A673 (cell line): ENCODE results near the gene SHANK1. TPM values are rescaled to one million over a fixed set of nuclear protein-coding genes. Genes with fewer than 3 reads are reported as not detected.
"Not testable (repeated sequence)": the region's sequence is repeated elsewhere in the genome, so short reads cannot be mapped to it uniquely, and the experiment has no call there.

Experiments used
- BruUV-seq: library from RNA; stranded (reverse); fragments of 400-500 nt; replicated peaks from 2 replicates; lab custom pipeline; 2021; lab: Mats Ljungman, UMichigan
- CTCF ChIA-PET: fragments of 300-600 bp; sonication (Branson Sonifier 250); formaldehyde crosslinking; loops from one replicate; lab custom pipeline; 2022; ENCODE audit warnings: antibody characterized with exemption; lab: Charles Lee
- POLR2A ChIA-PET: fragments of 300-600 bp; sonication (Branson Sonifier 250); formaldehyde crosslinking; loops from one replicate; lab custom pipeline; 2022; ENCODE audit warnings: antibody characterized with exemption; ENCODE audit not compliant: low non-redundant PET; lab: Charles Lee
- DNase-seq: peaks from one replicate; pipeline ENCODE4 v3.0.0-alpha.2; 2015; ENCODE audit warnings: low spot score
- H3K27ac ChIP-seq: fragments of 200-600 bp; sonication (generic); 2 replicates; pipeline ENCODE4 v1.5.1; 2016; ENCODE audit warnings: mixed run types, low read depth, mild to moderate bottlenecking, mixed read lengths, antibody characterized with exemption, low read length; ENCODE audit not compliant: poor library complexity, severe bottlenecking
- H3K27me3 ChIP-seq: fragments of 200-600 bp; sonication (generic); replicated peaks from 2 replicates; pipeline ENCODE4 v1.6.1; 2017; ENCODE audit warnings: mixed run types, low read depth, mild to moderate bottlenecking, mixed read lengths, antibody characterized with exemption, low read length; ENCODE audit not compliant: insufficient read depth, poor library complexity
- H3K36me3 ChIP-seq: fragments of 200-600 bp; sonication (generic); 2 replicates; pipeline ENCODE4 v1.6.1; 2016; ENCODE audit warnings: mixed run types, mild to moderate bottlenecking, mixed read lengths, antibody characterized with exemption, low read length; ENCODE audit not compliant: insufficient read depth, poor library complexity, severe bottlenecking
- H3K4me1 ChIP-seq: fragments of 200-600 bp; sonication (generic); 2 replicates; pipeline ENCODE4 v1.6.1; 2017; ENCODE audit warnings: mixed run types, mild to moderate bottlenecking, mixed read lengths, antibody characterized with exemption, low read length; ENCODE audit not compliant: insufficient read depth, poor library complexity, severe bottlenecking
- H3K4me3 ChIP-seq: fragments of 200-600 bp; sonication (generic); 2 replicates; pipeline ENCODE4 v1.5.1; 2016; ENCODE audit warnings: low read depth, mixed run types, mild to moderate bottlenecking, mixed read lengths, low read length; ENCODE audit not compliant: poor library complexity, severe bottlenecking
- H3K9me3 ChIP-seq: fragments of 200-600 bp; sonication (generic); 2 replicates; pipeline ENCODE4 v1.6.1; 2016; ENCODE audit warnings: mixed run types, low read depth, mild to moderate bottlenecking, mixed read lengths, antibody characterized with exemption, low read length; ENCODE audit not compliant: poor library complexity, severe bottlenecking
- intact Hi-C: fragments of 100-400 bp; cut with micrococcal nuclease; formaldehyde crosslinking; loops from one replicate; pipeline ENCODE4 v1.10.0; 2022; ENCODE audit not compliant: unreplicated experiment
- total RNA-seq: library from RNA; stranded (reverse); gene quantifications from 2 replicates; pipeline ENCODE4 v1.2.3, GENCODE V29; 2021

SHANK1 gene
- total RNA-seq, 1 experiment from 2014 or later, result 69.7 TPM

DNA sequence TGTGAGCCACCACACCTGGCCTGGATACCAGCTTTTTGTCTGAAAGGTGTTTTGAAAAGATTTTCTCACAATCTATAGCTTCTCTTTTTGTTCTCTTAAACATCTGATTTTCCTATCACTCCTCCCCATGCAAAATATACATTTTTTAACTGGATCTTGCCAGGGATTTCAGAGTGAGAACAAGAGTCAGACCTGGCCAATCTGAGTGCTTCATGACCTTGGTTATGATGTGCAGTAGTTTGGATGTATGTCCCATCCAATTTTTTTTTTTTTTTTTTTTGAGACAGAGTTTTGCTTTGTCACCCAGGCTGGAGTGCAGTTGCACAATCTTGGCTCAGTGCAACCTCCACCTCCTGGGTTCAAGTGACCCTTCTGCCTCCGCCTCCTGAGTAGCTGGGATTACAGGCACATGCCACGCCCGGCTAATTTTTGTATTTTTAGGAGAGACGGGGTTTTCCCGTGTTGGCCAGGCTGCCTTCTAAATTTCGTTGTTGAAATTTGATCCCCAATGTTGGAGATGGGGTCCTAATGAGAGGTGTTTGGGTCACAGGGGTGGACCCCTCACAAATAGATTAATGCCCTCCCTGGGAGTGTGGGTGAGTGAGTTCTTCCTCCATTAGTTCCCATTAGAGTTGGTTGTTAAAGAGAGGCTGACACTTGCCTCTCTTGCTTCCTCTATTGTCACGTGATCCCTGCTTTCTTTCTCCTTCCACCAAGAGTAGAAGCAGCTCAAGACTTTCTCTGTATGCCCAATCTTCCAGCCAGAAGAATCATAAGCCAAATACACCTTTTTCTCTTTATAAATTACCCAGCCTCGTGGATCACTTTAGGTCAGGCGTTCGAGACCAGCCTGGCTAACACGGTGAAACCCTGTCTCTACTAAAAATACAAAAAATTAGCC lies 106.8 kb downstream of the SHANK1 start:
- H3K36me3 ChIP-seq, H3K4me3 ChIP-seq, H3K4me1 ChIP-seq, H3K9me3 ChIP-seq, POLR2A ChIA-PET, H3K27ac ChIP-seq, DNase-seq, BruUV-seq, H3K27me3 ChIP-seq, CTCF ChIA-PET, intact Hi-C loops: not testable (repeated sequence)

Other genes starting within 250 kb of the SHANK1 start
- 99.2 and 108 TPM in 2 replicates for gene EMC10, start 243.3 kb downstream of the SHANK1 start, total RNA-seq
- 0.59 and 0.84 TPM in 2 replicates for gene GARIN5A, start 243.0 kb downstream of the SHANK1 start, total RNA-seq
- gene JOSD2, start 208.6 kb downstream of the SHANK1 start, total RNA-seq, result 26.8 and 31.9 TPM in 2 replicates
- 0.45 TPM in 1 of 2 replicates, not detected in the other for gene ASPDH, start 205.9 kb downstream of the SHANK1 start, total RNA-seq
- gene LRRC4B, start 151.4 kb downstream of the SHANK1 start, total RNA-seq, result 23.1 and 24.9 TPM in 2 replicates
- gene SYT3, start 79.9 kb downstream of the SHANK1 start, total RNA-seq, result 1.8 and 2.0 TPM in 2 replicates
- 6.2 and 10.5 TPM in 2 replicates for gene C19orf81, start 70.4 kb downstream of the SHANK1 start, total RNA-seq
- 59.1 TPM in 2 replicates for gene CLEC11A, start 3.6 kb upstream of the SHANK1 start, total RNA-seq
- not detected in 2 replicates for gene GPR32, start 50.7 kb upstream of the SHANK1 start, total RNA-seq
- not detected in 2 replicates for gene ACP4, start 70.6 kb upstream of the SHANK1 start, total RNA-seq
- gene KLK1, start 104.0 kb upstream of the SHANK1 start, total RNA-seq, result 0.68 TPM in 1 of 2 replicates, not detected in the other
- not detected in 2 replicates for gene KLK15, start 113.8 kb upstream of the SHANK1 start, total RNA-seq
- gene KLK3, start 135.1 kb upstream of the SHANK1 start, total RNA-seq, result not detected in 2 replicates
- not detected in 2 replicates for gene KLK2, start 153.6 kb upstream of the SHANK1 start, total RNA-seq
- gene KLK4, start 191.6 kb upstream of the SHANK1 start, total RNA-seq, result not detected in 2 replicates
- gene KLK5, start 233.2 kb upstream of the SHANK1 start, total RNA-seq, result not detected in 2 replicates
- not detected in 2 replicates for gene KLK6, start 249.8 kb upstream of the SHANK1 start, total RNA-seq